ENCODE results near the gene USP36.

DNA sequence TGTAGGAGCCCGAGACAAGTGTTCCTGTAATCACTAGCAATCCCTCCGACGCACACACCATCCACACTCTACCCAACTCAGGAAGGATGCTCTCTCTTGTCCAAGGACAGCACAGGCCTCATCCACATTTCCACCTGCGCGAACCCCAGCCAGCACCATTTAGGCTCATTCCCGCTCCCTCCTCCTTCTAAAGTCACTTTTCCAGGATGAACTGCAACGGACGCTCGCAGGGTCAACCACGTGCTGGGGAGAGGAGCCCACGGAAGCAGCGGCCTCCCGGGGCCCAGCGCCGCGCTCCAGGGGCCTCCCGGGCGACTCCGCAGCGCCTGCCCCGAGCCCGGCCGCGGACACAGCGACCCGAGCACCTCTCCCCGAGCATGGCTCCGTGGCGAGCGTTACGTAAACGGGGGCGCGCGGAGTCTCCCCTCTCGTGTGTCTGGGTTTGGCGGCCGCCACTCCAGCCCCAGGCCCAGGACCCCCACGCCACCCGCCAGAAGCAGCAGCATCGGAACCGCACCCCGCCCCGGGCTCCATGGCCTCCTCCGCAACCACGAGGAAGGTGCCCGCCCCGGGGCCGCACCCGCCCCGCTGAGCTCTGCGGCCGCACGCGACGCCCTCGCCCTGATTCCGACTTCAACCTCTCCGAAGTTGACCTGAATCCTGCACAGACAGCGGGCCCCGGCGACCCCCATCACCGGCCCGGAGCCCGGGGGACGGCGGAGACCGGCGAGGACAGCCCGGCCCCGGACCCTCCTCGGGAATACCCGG, 668 bp downstream of the USP36 start:
- TF ChIP-seq POLR2A (IDR thresholded peaks at IDR 0.05): peak in 1 of 2 donors; percentile 21
- TF ChIP-seq, protein P1, sequence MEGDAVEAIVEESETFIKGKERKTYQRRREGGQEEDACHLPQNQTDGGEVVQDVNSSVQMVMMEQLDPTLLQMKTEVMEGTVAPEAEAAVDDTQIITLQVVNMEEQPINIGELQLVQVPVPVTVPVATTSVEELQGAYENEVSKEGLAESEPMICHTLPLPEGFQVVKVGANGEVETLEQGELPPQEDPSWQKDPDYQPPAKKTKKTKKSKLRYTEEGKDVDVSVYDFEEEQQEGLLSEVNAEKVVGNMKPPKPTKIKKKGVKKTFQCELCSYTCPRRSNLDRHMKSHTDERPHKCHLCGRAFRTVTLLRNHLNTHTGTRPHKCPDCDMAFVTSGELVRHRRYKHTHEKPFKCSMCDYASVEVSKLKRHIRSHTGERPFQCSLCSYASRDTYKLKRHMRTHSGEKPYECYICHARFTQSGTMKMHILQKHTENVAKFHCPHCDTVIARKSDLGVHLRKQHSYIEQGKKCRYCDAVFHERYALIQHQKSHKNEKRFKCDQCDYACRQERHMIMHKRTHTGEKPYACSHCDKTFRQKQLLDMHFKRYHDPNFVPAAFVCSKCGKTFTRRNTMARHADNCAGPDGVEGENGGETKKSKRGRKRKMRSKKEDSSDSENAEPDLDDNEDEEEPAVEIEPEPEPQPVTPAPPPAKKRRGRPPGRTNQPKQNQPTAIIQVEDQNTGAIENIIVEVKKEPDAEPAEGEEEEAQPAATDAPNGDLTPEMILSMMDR (IDR thresholded peaks at IDR 0.05): no peak

Data from adrenal gland (tissue), 5 donors.